IMR-90 (cell line): ENCODE measurements around the gene RPGR. TPM values are rescaled to one million over a fixed set of nuclear protein-coding genes. Genes with fewer than 3 reads are reported as not detected.

Source experiments
- ATAC-seq: fragments of 200-7000 bp; cut with Tn5 transposase; 2 replicates; pipeline ENCODE4 v1.9.1; 2020; ENCODE audit warnings: low read depth, mild to moderate bottlenecking, moderate library complexity
- BruUV-seq: library from RNA; stranded (reverse); fragments of 400-500 nt; replicated peaks from 2 replicates; lab custom pipeline; 2021; lab: Mats Ljungman, UMichigan
- CTCF ChIA-PET: fragments of 300-600 bp; formaldehyde crosslinking; extraction: SDS; loops from one replicate; lab custom pipeline; 2021; ENCODE audit warnings: antibody characterized with exemption; lab: Yijun Ruan, JAX
- POLR2A ChIA-PET: fragments of 300-600 bp; sonication (Branson Sonifier 250); formaldehyde crosslinking; loops from one replicate; lab custom pipeline; 2022; ENCODE audit warnings: antibody characterized with exemption; ENCODE audit not compliant: unreplicated experiment; lab: Charles Lee
- DNase-seq: peaks from one replicate; pipeline ENCODE4 v3.0.0; 2013
- H2AFZ ChIP-seq: replicated peaks from 2 replicates; pipeline ENCODE3; 2013; ENCODE audit warnings: low read length, mild to moderate bottlenecking; ENCODE audit not compliant: poor library complexity
- H2AK5ac ChIP-seq: 2 replicates; pipeline ENCODE4 v1.6.1; 2013; ENCODE audit warnings: low read depth, low read length, inconsistent platforms
- H2AK9ac ChIP-seq: replicated peaks from 2 replicates; pipeline ENCODE3; 2013; ENCODE audit warnings: mild to moderate bottlenecking, low read depth, low read length, moderate library complexity; ENCODE audit not compliant: poor library complexity
- H2BK120ac ChIP-seq: 2 replicates; pipeline ENCODE4 v1.6.1; 2013; ENCODE audit warnings: low read depth, low read length, inconsistent platforms
- H2BK15ac ChIP-seq: 3 replicates; pipeline ENCODE4 v1.6.1; 2013; ENCODE audit warnings: low read depth, low read length, inconsistent platforms
- H2BK20ac ChIP-seq: 2 replicates; pipeline ENCODE4 v1.6.1; 2013; ENCODE audit warnings: low read depth, mild to moderate bottlenecking, inconsistent platforms, low read length, moderate library complexity
- H2BK5ac ChIP-seq: 2 replicates; pipeline ENCODE4 v1.6.1; 2013; ENCODE audit warnings: mild to moderate bottlenecking, low read depth, low read length, inconsistent platforms; ENCODE audit not compliant: poor library complexity, severe bottlenecking
- H3K14ac ChIP-seq: replicated peaks from 2 replicates; pipeline ENCODE4 v1.6.1; 2013; ENCODE audit warnings: low read depth, low read length, inconsistent platforms
- H3K18ac ChIP-seq: 2 replicates; pipeline ENCODE4 v1.6.1; 2013; ENCODE audit warnings: low read depth, low read length, control low read depth
- H3K23ac ChIP-seq: 2 replicates; pipeline ENCODE4 v1.6.1; 2013; ENCODE audit warnings: low read depth, low read length, inconsistent platforms
- H3K27ac ChIP-seq: 2 replicates; pipeline ENCODE4 v1.5.1; 2013; ENCODE audit warnings: mild to moderate bottlenecking, control low read depth, low read length; ENCODE audit not compliant: insufficient read depth
- H3K27me3 ChIP-seq: 2 replicates; pipeline ENCODE4 v1.6.1; 2013; ENCODE audit warnings: low read length; ENCODE audit not compliant: control insufficient read depth, insufficient read depth
- H3K36me3 ChIP-seq: 2 replicates; pipeline ENCODE4 v1.6.1; 2013; ENCODE audit warnings: low read length, mixed read lengths; ENCODE audit not compliant: control insufficient read depth, insufficient read depth
- H3K4ac ChIP-seq: 2 replicates; pipeline ENCODE4 v1.6.1; 2013; ENCODE audit warnings: low read depth, low read length, inconsistent platforms
- H3K4me1 ChIP-seq: 2 replicates; pipeline ENCODE4 v1.6.1; 2013; ENCODE audit warnings: low read length, mixed read lengths; ENCODE audit not compliant: control insufficient read depth, insufficient read depth
- H3K4me2 ChIP-seq: 2 replicates; pipeline ENCODE4 v1.6.1; 2013; ENCODE audit warnings: low read depth, mild to moderate bottlenecking, control low read depth, low read length, moderate library complexity
- H3K4me3 ChIP-seq: 2 replicates; pipeline ENCODE4 v1.5.1; 2013; ENCODE audit warnings: low read depth, mild to moderate bottlenecking, control low read depth, low read length, moderate library complexity; ENCODE audit not compliant: insufficient read depth
- H3K56ac ChIP-seq: 2 replicates; pipeline ENCODE4 v1.6.1; 2013; ENCODE audit warnings: low read length, inconsistent platforms; ENCODE audit not compliant: insufficient read depth; ENCODE audit errors: extremely low read depth
- H3K79me1 ChIP-seq, 2 experiments: 2 replicates each; pipeline ENCODE4 v1.6.1; 2013; ENCODE audit warnings: low read length in 2 of 2, inconsistent platforms in 1 of 2, low read depth in 1 of 2
- H3K9ac ChIP-seq: 2 replicates; pipeline ENCODE4 v1.6.1; 2013; ENCODE audit warnings: low read depth, low read length, control low read depth
- H3K9me1 ChIP-seq: 2 replicates; pipeline ENCODE4 v1.6.1; 2013; ENCODE audit warnings: low read length, inconsistent platforms; ENCODE audit not compliant: insufficient read depth
- H3K9me3 ChIP-seq: 2 replicates; pipeline ENCODE4 v1.6.1; 2013; ENCODE audit warnings: low read length; ENCODE audit not compliant: control insufficient read depth, insufficient read depth
- H4K20me1 ChIP-seq: 2 replicates; pipeline ENCODE4 v1.6.1; 2013; ENCODE audit warnings: low read length, inconsistent platforms; ENCODE audit not compliant: insufficient read depth
- H4K5ac ChIP-seq: 2 replicates; pipeline ENCODE4 v1.6.1; 2013; ENCODE audit warnings: mild to moderate bottlenecking, low read depth, low read length, control low read depth
- H4K8ac ChIP-seq, 2 experiments: 2 replicates each; pipeline ENCODE4 v1.6.1; 2013; ENCODE audit warnings: low read depth in 2 of 2, low read length in 2 of 2, control low read depth in 1 of 2, inconsistent platforms in 1 of 2
- H4K91ac ChIP-seq: 2 replicates; pipeline ENCODE4 v1.6.1; 2013; ENCODE audit warnings: low read depth, low read length, inconsistent platforms; ENCODE audit not compliant: insufficient read depth
- MXI1 ChIP-seq: IDR thresholded peaks from 2 replicates; pipeline ENCODE4 v1.6.1; 2012; ENCODE audit warnings: low read depth, mild to moderate bottlenecking, low read length, moderate library complexity, borderline replicate concordance
- NFE2L2 ChIP-seq: fragments of 150-350 bp; IDR thresholded peaks from 2 replicates; pipeline ENCODE4 v1.6.1; 2016; ENCODE audit warnings: low read depth, mild to moderate bottlenecking, low read length
- RAD21 ChIP-seq: IDR thresholded peaks from 2 replicates; pipeline ENCODE4 v1.6.1; 2012; ENCODE audit warnings: low read length, improper control_type of control experiment
- SMC3 ChIP-seq: fragments of 150-350 bp; IDR thresholded peaks from 2 replicates; pipeline ENCODE4 v1.6.1; 2016; ENCODE audit warnings: low read depth, mild to moderate bottlenecking, antibody characterized with exemption, low read length, moderate library complexity
- USF2 ChIP-seq: fragments of 150-350 bp; IDR thresholded peaks from 2 replicates; pipeline ENCODE4 v1.6.1; 2017; ENCODE audit warnings: mild to moderate bottlenecking, antibody characterized with exemption, low read length, low read depth
- WGBS, 2 experiments: methylation state at CpG; one replicate each; pipeline versions ENCODE4 v1.1.5 to v1.1.7; 2013; ENCODE audit warnings: missing lambda C conversion rate in 2 of 2; ENCODE audit not compliant: insufficient read length in 1 of 2; ENCODE audit errors: extremely low coverage in 2 of 2; 5-methylcytosine and 5-hydroxymethylcytosine counted together
- dilution Hi-C: fragments of 300-500 bp; cut with HindIII; formaldehyde crosslinking; loops from one replicate; pipeline ENCODE4 v1.14.3; 2018; ENCODE audit warnings: low sequenced_read_pairs; ENCODE audit not compliant: unreplicated experiment
- in situ Hi-C: fragments of 300-500 bp; cut with MboI; formaldehyde crosslinking; loops from 3 replicates; pipeline ENCODE4 v1.14.3; 2019; ENCODE audit warnings: low sequenced_read_pairs, inconsistent platforms, mixed read lengths
- intact Hi-C: fragments of 100-400 bp; cut with micrococcal nuclease; formaldehyde crosslinking; loops from 2 replicates; pipeline ENCODE4 v1.10.0; 2022
- polyA plus RNA-seq, 3 experiments: library from polyadenylated mRNA; depleted of rRNA; stranded (reverse); fragments of >200 nt; gene quantifications; 2 replicates each; pipeline ENCODE4 v1.2.3, GENCODE V29; 2012; ENCODE audit warnings: low replicate concordance in 1 of 3
- total RNA-seq: library from RNA; depleted of rRNA; stranded (reverse); fragments of >200 nt; gene quantifications from 2 replicates; pipeline ENCODE4 v1.2.3, GENCODE V29; 2012
- TF ChIP-seq, protein P1 (sequence below): conservative IDR thresholded peaks from 2 replicates; pipeline ENCODE4 v1.5.1; 2012; ENCODE audit warnings: mild to moderate bottlenecking, low read depth, low read length, improper control_type of control experiment

Gene RPGR
- total and polyA plus RNA-seq, 2 of the 4 experiments (the other 2 are of a cell fraction), result 2.2 to 3.8 TPM

GRCh38 chrX:38304010-38304409, 23.3 kb downstream of the RPGR start:
- in situ Hi-C loops (no loop called here), intact Hi-C loops (no loop called here), dilution Hi-C loops (no loop called here)
- no TSS peak for BruUV-seq
- Histone ChIP-seq H3K9me3 (no peaks in the 10 kb centered on the region), H3K18ac (no peak overlapping the region), H4K8ac (no peak overlapping the region), H3K79me1 (no peaks in the 10 kb centered on the region), H2AFZ (no peak overlapping the region), H3K27me3 (no peaks in the 10 kb centered on the region), H3K36me3 (no peaks in the 10 kb centered on the region), H3K14ac (no peak overlapping the region), H2BK5ac (no peak overlapping the region), H3K23ac (no peak overlapping the region), H3K27ac (no peak overlapping the region), H2AK5ac (no peak overlapping the region), H2BK15ac (no peak overlapping the region), H4K5ac (no peak overlapping the region), H3K4ac (no peak overlapping the region), H3K4me1 (no peaks in the 10 kb centered on the region), H4K20me1 (no peaks in the 10 kb centered on the region), H2BK120ac (no peak overlapping the region), H3K56ac (no peak overlapping the region), H3K4me3 (no peak overlapping the region), H3K9ac (no peak overlapping the region), H4K91ac (no peak overlapping the region), H2BK20ac (no peak overlapping the region), H2AK9ac (no peak overlapping the region), H3K4me2 (no peak overlapping the region), H3K9me1 (no peaks in the 10 kb centered on the region)
- DNase-seq (peak; percentile 7), ATAC-seq (no peak)
- whole genome bisulfite sequencing, 2 experiments, result no CpG with 5 or more reads among the region's 4 CpGs
- POLR2A ChIA-PET, result no interaction called here
- TF ChIP-seq, protein P1, sequence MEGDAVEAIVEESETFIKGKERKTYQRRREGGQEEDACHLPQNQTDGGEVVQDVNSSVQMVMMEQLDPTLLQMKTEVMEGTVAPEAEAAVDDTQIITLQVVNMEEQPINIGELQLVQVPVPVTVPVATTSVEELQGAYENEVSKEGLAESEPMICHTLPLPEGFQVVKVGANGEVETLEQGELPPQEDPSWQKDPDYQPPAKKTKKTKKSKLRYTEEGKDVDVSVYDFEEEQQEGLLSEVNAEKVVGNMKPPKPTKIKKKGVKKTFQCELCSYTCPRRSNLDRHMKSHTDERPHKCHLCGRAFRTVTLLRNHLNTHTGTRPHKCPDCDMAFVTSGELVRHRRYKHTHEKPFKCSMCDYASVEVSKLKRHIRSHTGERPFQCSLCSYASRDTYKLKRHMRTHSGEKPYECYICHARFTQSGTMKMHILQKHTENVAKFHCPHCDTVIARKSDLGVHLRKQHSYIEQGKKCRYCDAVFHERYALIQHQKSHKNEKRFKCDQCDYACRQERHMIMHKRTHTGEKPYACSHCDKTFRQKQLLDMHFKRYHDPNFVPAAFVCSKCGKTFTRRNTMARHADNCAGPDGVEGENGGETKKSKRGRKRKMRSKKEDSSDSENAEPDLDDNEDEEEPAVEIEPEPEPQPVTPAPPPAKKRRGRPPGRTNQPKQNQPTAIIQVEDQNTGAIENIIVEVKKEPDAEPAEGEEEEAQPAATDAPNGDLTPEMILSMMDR, result peak; percentile 28; the same call in 1 of the 2 replicates
- TF ChIP-seq USF2 (no peak), SMC3 (peak; percentile 20; the same call in 1 of the 2 replicates), RAD21 (peak; percentile 24; the same call in 1 of the 2 replicates), NFE2L2 (no peak), MXI1 (no peak)
- CTCF ChIA-PET, result interaction anchor here (1.4 kb wide), 1 partner anchor 9 kb away, joined by 3 read pairs; no protein-coding TSS in a partner anchor
